A673 (cell line): ENCODE measurements around the gene IFT25.

Experiments
- CTCF ChIP-seq: fragments of 300-800, 200-600 bp; sonication (generic); conservative IDR thresholded peaks from 2 replicates; pipeline ENCODE4 v1.5.1; 2017; ENCODE audit warnings: low read depth, mild to moderate bottlenecking, antibody characterized with exemption, low read length, moderate library complexity, mixed read lengths
- EZH2 ChIP-seq: fragments of 200-600 bp; sonication (generic); IDR thresholded peaks from 2 replicates; pipeline ENCODE4 v1.6.1; 2017; ENCODE audit warnings: borderline replicate concordance, low read depth, mild to moderate bottlenecking, mixed read lengths, antibody characterized with exemption, low read length; ENCODE audit not compliant: poor library complexity, severe bottlenecking

DNA sequence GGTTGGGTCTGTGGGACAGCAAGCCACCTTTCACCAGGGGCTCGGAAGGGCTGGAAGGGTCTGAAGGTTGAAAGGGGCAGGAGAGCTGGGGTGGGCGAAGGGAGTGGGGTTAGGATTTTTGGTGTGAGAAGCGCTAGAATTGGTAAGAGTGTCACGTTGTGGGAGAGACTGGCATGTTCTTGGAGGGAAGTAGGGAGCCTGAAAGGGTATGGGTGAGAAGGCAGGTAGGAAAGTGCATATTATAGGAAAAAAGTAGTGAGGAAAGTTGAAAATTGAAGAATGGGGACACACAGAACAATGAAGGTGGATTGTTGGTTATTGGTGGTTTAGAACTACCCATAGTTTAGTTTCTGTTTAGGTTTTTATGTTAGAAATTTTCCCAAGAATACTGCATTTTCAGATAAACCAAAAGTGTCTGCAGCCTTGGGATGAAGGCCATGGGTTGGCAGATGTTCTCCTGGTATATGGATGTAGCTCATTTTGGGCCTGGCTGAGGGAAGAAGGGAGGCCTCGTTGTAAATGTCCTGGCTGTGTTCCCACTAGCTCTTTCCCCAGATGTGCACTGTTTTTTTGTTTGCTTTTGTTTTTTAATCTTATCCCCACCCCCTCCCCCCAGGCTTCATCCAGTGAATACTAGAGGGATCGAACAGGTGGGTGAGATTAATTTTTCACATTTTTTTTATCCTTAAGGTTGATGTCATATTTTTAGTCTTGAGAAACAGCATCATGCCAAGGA lies 1.8 kb upstream of the IFT25 start:
- TF ChIP-seq EZH2, result no peak
- no peak for TF ChIP-seq CTCF
